HepG2 (cell line): ENCODE measurements around the gene OTUD4. TPM values are rescaled to one million over a fixed set of nuclear protein-coding genes. Genes with fewer than 3 reads are reported as not detected.

Source experiments
- EP300 ChIP-seq, 3 experiments: sonication (generic) in 1 of 3; formaldehyde crosslinking in 1 of 3; IDR thresholded peaks; 2 replicates each; pipeline versions ENCODE4 v1.5.1 to v1.6.1; 2011 to 2020; ENCODE audit warnings: low read depth in 2 of 3, low read length in 2 of 3, borderline replicate concordance in 1 of 3, improper control_type of control experiment in 1 of 3, mild to moderate bottlenecking in 1 of 3, missing genetic modification reagents in 1 of 3, moderate library complexity in 1 of 3
- GTF2F1 ChIP-seq: fragments of 150-350 bp; IDR thresholded peaks from 2 replicates; pipeline ENCODE4 v1.6.1; 2014; ENCODE audit warnings: low read length
- HNF1B ChIP-seq: sonication (generic); formaldehyde crosslinking; IDR thresholded peaks from 2 replicates; pipeline ENCODE4 v1.5.1; 2020; ENCODE audit warnings: mild to moderate bottlenecking, moderate library complexity, missing genetic modification reagents
- JUND ChIP-seq: sonication (generic); formaldehyde crosslinking; IDR thresholded peaks from 2 replicates; pipeline ENCODE4 v1.8.0; 2022; ENCODE audit warnings: mild to moderate bottlenecking, missing genetic modification reagents
- KAT7 ChIP-seq: IDR thresholded peaks from 2 replicates; pipeline ENCODE4 v1.6.1; 2018; ENCODE audit warnings: borderline replicate concordance, missing compliant biosample characterization
- KDM6A ChIP-seq: IDR thresholded peaks from 2 replicates; pipeline ENCODE4 v1.6.1; 2016; ENCODE audit warnings: low read depth
- NFIB ChIP-seq: sonication (generic); formaldehyde crosslinking; IDR thresholded peaks from 2 replicates; pipeline ENCODE4 v1.9.0; 2021; ENCODE audit warnings: missing genetic modification reagents, mild to moderate bottlenecking, borderline replicate concordance
- PAF1 ChIP-seq: IDR thresholded peaks from 2 replicates; pipeline ENCODE4 v1.6.1; 2016; ENCODE audit warnings: missing genetic modification reagents, missing compliant biosample characterization
- PHF20 ChIP-seq: sonication (generic); formaldehyde crosslinking; IDR thresholded peaks from 2 replicates; pipeline ENCODE4 v1.5.0; 2020; ENCODE audit warnings: mild to moderate bottlenecking, missing genetic modification reagents
- PRDM10 ChIP-seq: sonication (generic); formaldehyde crosslinking; IDR thresholded peaks from 2 replicates; pipeline ENCODE4 v1.4.0; 2020; ENCODE audit warnings: low read depth, missing genetic modification reagents
- SIN3A ChIP-seq: IDR thresholded peaks from 2 replicates; pipeline ENCODE4 v1.6.1; 2011; ENCODE audit warnings: low read depth, mild to moderate bottlenecking, control low read depth, low read length, borderline replicate concordance
- ZNF510 ChIP-seq: sonication (generic); formaldehyde crosslinking; IDR thresholded peaks from 2 replicates; pipeline ENCODE4 v1.4.0; 2020; ENCODE audit warnings: low read depth, mild to moderate bottlenecking, missing genetic modification reagents
- ZNF597 ChIP-seq: sonication (generic); formaldehyde crosslinking; IDR thresholded peaks from 2 replicates; pipeline ENCODE4 v1.5.0; 2020; ENCODE audit warnings: missing genetic modification reagents
- ZNF670 ChIP-seq: sonication (generic); formaldehyde crosslinking; IDR thresholded peaks from 2 replicates; pipeline ENCODE4 v1.8.0; 2022; ENCODE audit warnings: mild to moderate bottlenecking, missing genetic modification reagents, borderline replicate concordance
- ZNF749 ChIP-seq: sonication (generic); formaldehyde crosslinking; IDR thresholded peaks from 2 replicates; pipeline ENCODE4 v1.8.0; 2022; ENCODE audit warnings: mild to moderate bottlenecking, missing genetic modification reagents, moderate library complexity, borderline replicate concordance
- ZNF775 ChIP-seq: sonication (generic); formaldehyde crosslinking; IDR thresholded peaks from 2 replicates; pipeline ENCODE4 v1.4.0; 2020; ENCODE audit warnings: missing genetic modification reagents, mild to moderate bottlenecking, moderate library complexity, borderline replicate concordance
- polyA plus RNA-seq, 8 experiments: library from polyadenylated mRNA; depleted of rRNA in 3 of 8; stranded (reverse) in 7 of 8; unstranded in 1 of 8; fragments of >200 nt; fragmentation: Illumina TruSeq in 4 of 8; extraction: Trizol in 4 of 8; gene quantifications; 2 replicates each; pipeline versions ENCODE4 v1.2.1 to v1.2.3, GENCODE V29; 2011 to 2016; ENCODE audit warnings: low read depth in 4 of 8, missing spikeins in 1 of 8, mixed read lengths in 1 of 8; ENCODE audit not compliant: insufficient read depth in 1 of 8
- total RNA-seq, 5 experiments: library from RNA; depleted of rRNA; stranded (reverse); fragments of >200 nt; fragmentation: Illumina TruSeq; extraction: Trizol; gene quantifications; 2 replicates each; pipeline ENCODE4 v1.2.3, GENCODE V29; 2016; ENCODE audit warnings: low read depth in 1 of 5
- TF ChIP-seq, protein P1 (sequence below): IDR thresholded peaks from 2 replicates; pipeline ENCODE4 v1.6.1; 2016
- TF ChIP-seq, protein P2 (sequence below): sonication (generic); formaldehyde crosslinking; IDR thresholded peaks from 2 replicates; pipeline ENCODE4 v1.4.0; 2020; ENCODE audit warnings: missing genetic modification reagents

Gene OTUD4
- total and polyA plus RNA-seq, 2 of the 13 experiments (the other 11 are each of a cell fraction or from before 2014, with no cell fraction given) = 16.1 to 18.0 TPM

DNA sequence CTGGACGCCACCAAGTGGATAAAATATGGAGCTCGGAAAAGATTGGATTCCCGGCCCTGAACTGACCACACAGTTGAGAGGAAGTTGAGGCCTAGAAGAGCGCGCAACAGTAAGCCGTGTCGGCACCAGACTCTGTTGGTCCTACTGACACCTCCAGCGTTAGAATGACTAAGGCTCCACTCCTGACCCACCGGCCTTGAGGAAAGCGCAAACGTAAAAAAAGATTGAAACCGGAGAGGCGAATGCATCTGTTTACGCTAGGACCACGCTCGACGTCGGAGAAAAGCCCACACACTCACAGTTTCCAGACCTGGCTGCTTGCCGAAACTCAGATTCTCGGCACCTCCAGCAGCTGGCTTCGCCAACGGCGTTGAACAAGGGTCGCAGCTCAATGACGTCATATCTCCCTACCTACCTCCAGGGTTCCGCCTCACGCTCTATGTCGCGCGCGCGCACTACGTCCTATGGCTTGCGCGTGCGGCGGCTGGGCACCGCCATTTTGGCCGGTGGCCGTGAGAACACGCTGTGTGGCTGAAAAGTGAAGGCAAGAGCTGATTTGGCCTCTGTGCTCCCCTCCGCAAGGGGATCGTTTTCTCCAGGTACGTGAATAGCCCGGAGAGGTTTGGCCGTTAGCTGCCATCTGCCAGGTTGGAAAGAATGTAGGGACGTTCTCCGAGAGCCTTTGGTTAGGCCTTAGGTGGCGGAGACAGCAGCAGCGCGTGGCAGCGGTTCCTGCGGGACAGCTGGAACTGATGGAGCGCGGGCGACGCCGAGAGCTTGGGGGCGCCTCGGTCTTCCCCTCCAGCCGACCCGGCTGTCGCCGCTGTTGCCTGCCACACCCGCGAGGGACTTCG lies 82.3 kb downstream of the OTUD4 start, which contains the start of the genes ABCE1 and ANAPC10 (continued):
- TF ChIP-seq ZNF597 = no peak
- no peak for TF ChIP-seq GTF2F1
- TF ChIP-seq KDM6A (CRISPR knock-in tag) = no peak
- no peak for TF ChIP-seq NFIB (CRISPR knock-in tag)
- peak; percentile 56; the same call in 1 of the 2 replicates for TF ChIP-seq ZNF749 (CRISPR knock-in tag)
- no peak for TF ChIP-seq PAF1 (CRISPR knock-in tag)
- TF ChIP-seq ZNF775 (CRISPR knock-in tag) = no peak; the same call in 1 of the 2 replicates
- peak; percentile 93; the same call in 1 of the 2 replicates for TF ChIP-seq ZNF510 (CRISPR knock-in tag)
- TF ChIP-seq KAT7 (CRISPR knock-in tag) = peak; percentile 85
- no peak for TF ChIP-seq ZNF670 (CRISPR knock-in tag)
- TF ChIP-seq PHF20 (CRISPR knock-in tag) = peak; percentile 94
- TF ChIP-seq, protein P1, sequence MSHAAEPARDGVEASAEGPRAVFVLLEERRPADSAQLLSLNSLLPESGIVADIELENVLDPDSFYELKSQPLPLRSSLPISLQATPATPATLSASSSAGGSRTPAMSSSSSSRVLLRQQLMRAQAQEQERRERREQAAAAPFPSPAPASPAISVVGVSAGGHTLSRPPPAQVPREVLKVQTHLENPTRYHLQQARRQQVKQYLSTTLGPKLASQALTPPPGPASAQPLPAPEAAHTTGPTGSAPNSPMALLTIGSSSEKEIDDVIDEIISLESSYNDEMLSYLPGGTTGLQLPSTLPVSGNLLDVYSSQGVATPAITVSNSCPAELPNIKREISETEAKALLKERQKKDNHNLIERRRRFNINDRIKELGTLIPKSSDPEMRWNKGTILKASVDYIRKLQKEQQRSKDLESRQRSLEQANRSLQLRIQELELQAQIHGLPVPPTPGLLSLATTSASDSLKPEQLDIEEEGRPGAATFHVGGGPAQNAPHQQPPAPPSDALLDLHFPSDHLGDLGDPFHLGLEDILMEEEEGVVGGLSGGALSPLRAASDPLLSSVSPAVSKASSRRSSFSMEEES = peak; percentile 79; the same call in 1 of the 2 replicates
- peak; percentile 83 for TF ChIP-seq HNF1B (CRISPR knock-in tag)
- TF ChIP-seq JUND = peak; percentile 12; the same call in 1 of the 2 replicates
- peak; percentile 78; the same call in 1 of the 2 replicates for TF ChIP-seq SIN3A
- peak; percentile 17; the same call in 1 of the 2 replicates for TF ChIP-seq PRDM10 (CRISPR knock-in tag)
- TF ChIP-seq EP300 (IDR thresholded peaks at IDR 0.05; ENCODE audit: low read depth in 2 of 2, low read length in 2 of 2) = no peak
- peak; percentile 56; the same call in 1 of the 2 replicates for TF ChIP-seq EP300 (CRISPR knock-in tag; IDR thresholded peaks at IDR 0.05; ENCODE audit: borderline replicate concordance)
- TF ChIP-seq, protein P2, sequence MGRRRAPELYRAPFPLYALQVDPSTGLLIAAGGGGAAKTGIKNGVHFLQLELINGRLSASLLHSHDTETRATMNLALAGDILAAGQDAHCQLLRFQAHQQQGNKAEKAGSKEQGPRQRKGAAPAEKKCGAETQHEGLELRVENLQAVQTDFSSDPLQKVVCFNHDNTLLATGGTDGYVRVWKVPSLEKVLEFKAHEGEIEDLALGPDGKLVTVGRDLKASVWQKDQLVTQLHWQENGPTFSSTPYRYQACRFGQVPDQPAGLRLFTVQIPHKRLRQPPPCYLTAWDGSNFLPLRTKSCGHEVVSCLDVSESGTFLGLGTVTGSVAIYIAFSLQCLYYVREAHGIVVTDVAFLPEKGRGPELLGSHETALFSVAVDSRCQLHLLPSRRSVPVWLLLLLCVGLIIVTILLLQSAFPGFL (CRISPR knock-in tag) = no peak
